ENCODE measurements around the gene RABEP1.
"Not testable (repeated sequence)": the region's sequence is repeated elsewhere in the genome, so short reads cannot be mapped to it uniquely, and the experiment has no call there.

The RABEP1 gene

DNA sequence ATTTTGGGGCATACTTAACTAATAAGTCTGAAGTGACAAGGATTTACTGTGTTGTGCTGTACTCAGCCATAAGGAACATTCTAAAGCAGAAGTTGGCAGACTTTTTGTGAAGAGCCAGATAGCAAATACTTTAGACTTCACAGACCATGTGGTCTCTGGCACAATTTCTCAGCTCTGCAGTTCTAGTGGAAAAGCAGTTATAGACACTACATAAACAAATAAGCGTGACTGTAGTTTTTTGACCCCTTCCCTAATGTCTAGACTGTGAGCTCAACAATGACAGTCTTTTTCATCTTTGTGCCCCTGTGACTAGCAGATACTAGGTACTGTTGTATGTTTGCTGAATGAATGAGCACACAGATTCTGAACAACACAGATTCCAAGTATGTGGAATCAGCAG, 142.8 kb downstream of the RABEP1 start:
- DNase-seq: no peak

GRCh38 chr17:5425826-5426225, 143.7 kb downstream of the RABEP1 start:
- no peak for DNase-seq

DNA sequence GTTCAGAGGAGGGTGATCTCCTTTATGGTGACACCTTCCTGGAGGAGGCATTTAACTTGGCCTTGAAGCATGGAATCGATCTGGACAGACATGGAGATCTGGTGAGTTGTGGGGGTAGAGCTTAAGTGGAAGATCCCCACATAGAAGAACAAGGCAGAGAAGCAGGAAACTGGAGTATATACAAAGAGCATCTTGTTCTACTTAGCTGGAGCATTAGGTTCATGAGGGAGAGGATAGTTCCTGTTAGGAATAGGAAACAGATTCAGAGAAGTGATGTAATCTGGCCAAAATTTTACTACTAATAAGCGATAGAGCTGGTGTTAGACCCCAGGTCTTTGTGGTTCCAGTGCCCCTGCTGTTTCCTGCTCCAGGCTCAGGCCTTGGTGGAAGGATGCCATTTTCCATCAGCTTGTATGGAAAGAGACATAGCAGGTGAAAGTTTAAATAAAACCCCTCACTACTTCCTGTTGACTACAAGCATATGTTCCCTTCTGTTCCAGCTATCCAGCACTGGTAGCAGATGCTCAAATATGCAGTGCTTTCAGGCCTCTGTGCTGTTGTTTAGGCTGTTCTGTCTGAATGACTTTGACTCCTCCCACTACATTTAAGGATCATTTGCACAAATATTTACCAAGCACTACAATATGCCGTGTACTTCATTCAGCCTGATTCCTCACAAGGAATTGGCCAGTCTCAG, 147.3 kb downstream of the RABEP1 start:
- DNase-seq: no peak

- DNase-seq: no peak
These were observed 148.4 kb downstream of the RABEP1 start for GRCh38 chr17:5430413-5430999.

GRCh38 chr17:5431234-5431633, 149.2 kb downstream of the RABEP1 start:
- DNase-seq: not testable (repeated sequence)

DNA sequence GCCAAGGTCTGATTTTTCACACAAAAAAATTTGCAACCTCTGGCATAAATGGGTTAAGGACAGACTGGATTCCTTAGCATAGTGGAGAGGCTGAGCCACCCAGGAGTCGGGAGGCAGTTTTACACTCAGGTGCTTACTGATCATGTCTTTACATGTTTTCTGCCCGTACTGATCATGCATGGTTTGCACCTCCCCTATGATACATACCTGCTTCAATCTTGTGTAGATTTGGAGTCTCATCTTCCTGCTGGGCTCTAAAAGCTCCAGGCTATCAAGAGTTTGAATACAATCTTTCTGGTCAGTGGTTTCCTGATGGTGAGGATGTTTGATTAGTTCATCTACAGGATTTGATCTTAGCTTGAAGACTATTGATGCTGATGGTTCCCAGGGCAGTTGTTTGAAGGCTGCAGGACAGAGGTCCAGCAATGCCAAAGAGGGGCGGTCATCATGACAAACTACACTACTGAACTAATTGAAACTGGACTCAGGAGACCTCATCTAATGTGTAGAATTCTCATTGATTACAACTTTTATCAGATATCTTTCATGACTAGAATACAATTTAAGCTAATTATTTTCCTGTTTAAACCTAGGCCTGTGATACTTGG, 150.0 kb downstream of the RABEP1 start:
- no peak for DNase-seq

GRCh38 chr17:5434984-5435383, 152.9 kb downstream of the RABEP1 start:
- no peak for DNase-seq

All from NCI-H1436 treated with DMSO at 0.1 percent for 48 hours (cell line).